Measurements from ENCODE around the gene DENND11.

DENND11 gene

DNA sequence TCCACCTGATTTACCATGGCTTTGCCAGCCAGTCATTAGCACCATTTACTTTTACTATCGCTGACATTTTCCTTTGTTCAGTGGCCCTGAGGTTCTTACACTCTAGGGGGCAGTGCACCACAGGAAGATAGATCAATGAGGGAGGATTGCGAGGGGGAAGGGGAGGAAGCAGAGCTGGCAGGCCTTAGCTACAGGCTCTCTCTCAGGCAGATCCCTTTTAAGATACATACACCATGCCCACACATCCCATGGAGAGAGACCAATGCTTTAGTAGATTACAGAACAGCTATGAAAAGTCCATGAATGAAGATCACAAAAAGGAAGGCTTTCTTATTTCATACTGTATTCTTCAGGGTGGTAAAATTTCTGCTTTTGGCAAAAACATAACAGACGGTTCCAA lies 47.4 kb downstream of the DENND11 start:
- H3K4me1 ChIP-seq (ENCODE audit: control insufficient read depth in 1 of 2, insufficient read depth in 2 of 2, low read length in 2 of 2), result peaks cover 0 to 7% of the 10 kb centered on the region in 2 donors
- H3K4me3 ChIP-seq (ENCODE audit: low read depth in 1 of 2, low read length in 2 of 2), result no peak overlapping the region
- H3K27me3 ChIP-seq (ENCODE audit: low read depth, low read length), result no peaks in the 10 kb centered on the region
- peaks cover 7 to 27% of the 10 kb centered on the region in 2 donors for H3K36me3 ChIP-seq (ENCODE audit: control insufficient read depth in 1 of 2, insufficient read depth in 2 of 2, low read length in 2 of 2)
- no peaks in the 10 kb centered on the region for H3K9me3 ChIP-seq (ENCODE audit: control insufficient read depth in 1 of 2, low read length in 2 of 2)
- no peak overlapping the region for H3K27ac ChIP-seq (ENCODE audit: low read length)

- Histone ChIP-seq H3K4me1 (ENCODE audit: control insufficient read depth in 1 of 2, insufficient read depth in 2 of 2, low read length in 2 of 2) (peaks cover 0 to 9% of the 10 kb centered on the region in 2 donors), H3K4me3 (ENCODE audit: low read depth in 1 of 2, low read length in 2 of 2) (no peak overlapping the region), H3K27me3 (ENCODE audit: low read depth, low read length) (no peaks in the 10 kb centered on the region), H3K9me3 (ENCODE audit: control insufficient read depth in 1 of 2, low read length in 2 of 2) (no peaks in the 10 kb centered on the region), H3K27ac (ENCODE audit: low read length) (no peak overlapping the region), H3K36me3 (ENCODE audit: control insufficient read depth in 1 of 2, insufficient read depth in 2 of 2, low read length in 2 of 2) (peaks cover 0 to 21% of the 10 kb centered on the region in 2 donors)
These were observed 49.3 kb downstream of the DENND11 start for GRCh38 chr7:141652691-141653090.

Data from muscle layer of duodenum (tissue), 2 donors.